HEK293 (cell line): ENCODE data around the gene SPHK1.

ENCODE experiments used
- FEZF1 ChIP-seq: fragments of 450-650 bp; formaldehyde crosslinking; IDR thresholded peaks from 2 replicates; pipeline ENCODE4 v1.5.1; 2016; ENCODE audit warnings: missing biosample characterization, missing genetic modification characterization
- GLIS2 ChIP-seq: fragments of 450-650 bp; formaldehyde crosslinking; IDR thresholded peaks from 2 replicates; pipeline ENCODE4 v1.5.1; 2016; ENCODE audit warnings: missing biosample characterization, missing genetic modification characterization
- SCRT2 ChIP-seq: fragments of 450-650 bp; formaldehyde crosslinking; IDR thresholded peaks from 2 replicates; pipeline ENCODE4 v1.5.1; 2016; ENCODE audit warnings: missing biosample characterization, missing genetic modification characterization
- ZBTB6 ChIP-seq: fragments of 450-650 bp; formaldehyde crosslinking; IDR thresholded peaks from 2 replicates; pipeline ENCODE4 v1.5.1; 2017; ENCODE audit warnings: missing biosample characterization, missing genetic modification characterization
- ZFP37 ChIP-seq: fragments of 450-650 bp; formaldehyde crosslinking; IDR thresholded peaks from 2 replicates; pipeline ENCODE4 v1.5.1; 2016; ENCODE audit warnings: missing biosample characterization, missing genetic modification characterization
- ZNF155 ChIP-seq: fragments of 450-650 bp; formaldehyde crosslinking; IDR thresholded peaks from 2 replicates; pipeline ENCODE4 v1.5.1; 2016; ENCODE audit warnings: missing biosample characterization, missing genetic modification characterization
- ZNF18 ChIP-seq: fragments of 450-650 bp; formaldehyde crosslinking; IDR thresholded peaks from 2 replicates; pipeline ENCODE4 v1.5.1; 2016; ENCODE audit warnings: missing biosample characterization, missing genetic modification characterization
- ZNF19 ChIP-seq: fragments of 450-650 bp; formaldehyde crosslinking; IDR thresholded peaks from 2 replicates; pipeline ENCODE4; 2016; ENCODE audit warnings: missing biosample characterization, missing genetic modification characterization, low read depth
- ZNF202 ChIP-seq: fragments of 450-650 bp; formaldehyde crosslinking; IDR thresholded peaks from 2 replicates; pipeline ENCODE4 v1.5.1; 2016; ENCODE audit warnings: missing biosample characterization, missing genetic modification characterization, borderline replicate concordance
- ZNF214 ChIP-seq: fragments of 450-650 bp; formaldehyde crosslinking; IDR thresholded peaks from 2 replicates; pipeline ENCODE4 v1.5.1; 2017; ENCODE audit warnings: missing biosample characterization, mild to moderate bottlenecking, missing genetic modification characterization, borderline replicate concordance
- ZNF239 ChIP-seq: fragments of 450-650 bp; formaldehyde crosslinking; IDR thresholded peaks from 2 replicates; pipeline ENCODE4 v1.5.1; 2016; ENCODE audit warnings: missing biosample characterization, missing genetic modification characterization
- ZNF366 ChIP-seq: fragments of 450-650 bp; formaldehyde crosslinking; conservative IDR thresholded peaks from 2 replicates; pipeline ENCODE4 v1.5.1; 2016; ENCODE audit warnings: missing biosample characterization, missing genetic modification characterization
- ZNF37A ChIP-seq: fragments of 450-650 bp; IDR thresholded peaks from 2 replicates; pipeline ENCODE4 v1.5.1; 2018; ENCODE audit warnings: missing biosample characterization, missing genetic modification characterization
- ZNF394 ChIP-seq: fragments of 450-650 bp; formaldehyde crosslinking; IDR thresholded peaks from 2 replicates; pipeline ENCODE4 v1.5.1; 2016; ENCODE audit warnings: missing biosample characterization, missing genetic modification characterization, mild to moderate bottlenecking, moderate library complexity, borderline replicate concordance
- ZNF423 ChIP-seq: fragments of 450-650 bp; formaldehyde crosslinking; IDR thresholded peaks from 2 replicates; pipeline ENCODE4 v1.5.1; 2016; ENCODE audit warnings: missing biosample characterization, missing genetic modification characterization
- ZNF426 ChIP-seq: fragments of 450-650 bp; formaldehyde crosslinking; IDR thresholded peaks from 2 replicates; pipeline ENCODE4 v1.5.1; 2017; ENCODE audit warnings: missing biosample characterization, missing genetic modification characterization, mild to moderate bottlenecking, inconsistent platforms, moderate library complexity
- ZNF529 ChIP-seq: fragments of 450-650 bp; formaldehyde crosslinking; IDR thresholded peaks from 2 replicates; pipeline ENCODE4 v1.5.1; 2017; ENCODE audit warnings: missing genetic modification characterization, missing biosample characterization; ENCODE audit not compliant: insufficient replicate concordance
- ZNF544 ChIP-seq: fragments of 450-650 bp; formaldehyde crosslinking; IDR thresholded peaks from 2 replicates; pipeline ENCODE4 v1.5.0; 2017; ENCODE audit warnings: missing biosample characterization, missing genetic modification characterization
- ZNF571 ChIP-seq: fragments of 450-650 bp; formaldehyde crosslinking; IDR thresholded peaks from 2 replicates; pipeline ENCODE4 v1.5.0; 2017; ENCODE audit warnings: missing biosample characterization, missing genetic modification characterization
- ZNF610 ChIP-seq: fragments of 450-650 bp; formaldehyde crosslinking; IDR thresholded peaks from 2 replicates; pipeline ENCODE4 v1.5.1; 2016; ENCODE audit warnings: missing biosample characterization, missing genetic modification characterization, borderline replicate concordance
- ZNF629 ChIP-seq: fragments of 450-650 bp; formaldehyde crosslinking; IDR thresholded peaks from 2 replicates; pipeline ENCODE4 v1.5.1; 2017; ENCODE audit warnings: missing biosample characterization, missing genetic modification characterization
- ZNF76 ChIP-seq: fragments of 450-650 bp; formaldehyde crosslinking; IDR thresholded peaks from 2 replicates; pipeline ENCODE4; 2016; ENCODE audit warnings: low read depth, missing biosample characterization, missing genetic modification characterization, borderline replicate concordance
- ZXDB ChIP-seq: fragments of 450-650 bp; formaldehyde crosslinking; IDR thresholded peaks from 2 replicates; pipeline ENCODE4 v1.5.1; 2016; ENCODE audit warnings: missing biosample characterization, missing genetic modification characterization
- TF ChIP-seq, protein P1 (sequence below): fragments of 450-650 bp; formaldehyde crosslinking; IDR thresholded peaks from 2 replicates; pipeline ENCODE4 v1.5.1; 2016; ENCODE audit warnings: missing biosample characterization, missing genetic modification characterization, borderline replicate concordance

Gene SPHK1

DNA sequence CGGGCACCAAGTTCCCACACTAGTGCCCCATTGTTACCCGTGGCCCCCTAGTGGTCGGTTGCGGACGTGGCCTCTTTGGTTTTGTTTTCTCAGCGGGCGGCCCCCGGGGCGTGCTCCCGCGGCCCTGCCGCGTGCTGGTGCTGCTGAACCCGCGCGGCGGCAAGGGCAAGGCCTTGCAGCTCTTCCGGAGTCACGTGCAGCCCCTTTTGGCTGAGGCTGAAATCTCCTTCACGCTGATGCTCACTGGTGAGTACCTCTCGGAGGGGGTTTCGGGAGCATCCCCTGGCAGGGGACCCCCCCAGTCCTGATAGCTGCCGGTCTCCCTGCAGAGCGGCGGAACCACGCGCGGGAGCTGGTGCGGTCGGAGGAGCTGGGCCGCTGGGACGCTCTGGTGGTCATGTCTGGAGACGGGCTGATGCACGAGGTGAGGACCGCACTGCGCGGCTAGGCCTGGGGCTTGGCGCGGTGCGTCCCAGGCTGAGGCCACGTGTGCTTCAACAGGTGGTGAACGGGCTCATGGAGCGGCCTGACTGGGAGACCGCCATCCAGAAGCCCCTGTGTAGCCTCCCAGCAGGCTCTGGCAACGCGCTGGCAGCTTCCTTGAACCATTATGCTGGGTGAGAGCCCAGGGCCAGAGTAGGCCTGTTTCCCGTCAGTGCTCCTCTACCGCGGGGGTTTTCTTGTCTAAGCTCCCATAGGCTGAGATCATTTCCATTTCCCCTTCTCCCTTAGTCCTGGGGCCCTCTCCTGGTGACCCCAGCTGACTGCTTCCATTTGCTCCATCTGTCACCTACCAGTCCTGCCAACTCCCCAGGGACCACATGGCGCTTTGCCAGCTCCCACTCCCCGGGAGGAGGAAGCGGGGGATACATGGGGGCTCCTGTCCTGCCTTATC, 1.7 kb downstream of the SPHK1 start (continued):
- TF ChIP-seq ZNF76 (tag by site-specific recombination) (no peak; the same call in 1 of the 2 replicates), ZXDB (tag by site-specific recombination) (no peak; the same call in 1 of the 2 replicates), ZNF155 (tag by site-specific recombination) (no peak), ZNF202 (no peak), ZNF394 (peak; percentile 15; the same call in 1 of the 2 replicates), ZNF366 (tag by site-specific recombination) (no peak), ZNF214 (tag by site-specific recombination) (no peak), ZNF19 (tag by site-specific recombination) (no peak), GLIS2 (tag by site-specific recombination) (peak; percentile 79), ZNF18 (tag by site-specific recombination) (no peak), ZNF544 (tag by site-specific recombination) (no peak), ZNF239 (tag by site-specific recombination) (no peak), ZNF571 (tag by site-specific recombination) (no peak), ZFP37 (tag by site-specific recombination) (peak; percentile 85), FEZF1 (tag by site-specific recombination) (no peak), ZBTB6 (tag by site-specific recombination) (no peak), ZNF37A (tag by site-specific recombination) (no peak), ZNF423 (peak; percentile 50), ZNF529 (tag by site-specific recombination) (no peak), ZNF610 (tag by site-specific recombination) (peak; percentile 67), SCRT2 (tag by site-specific recombination) (peak; percentile 98), ZNF426 (no peak), ZNF629 (peak; percentile 63)
- TF ChIP-seq, protein P1, sequence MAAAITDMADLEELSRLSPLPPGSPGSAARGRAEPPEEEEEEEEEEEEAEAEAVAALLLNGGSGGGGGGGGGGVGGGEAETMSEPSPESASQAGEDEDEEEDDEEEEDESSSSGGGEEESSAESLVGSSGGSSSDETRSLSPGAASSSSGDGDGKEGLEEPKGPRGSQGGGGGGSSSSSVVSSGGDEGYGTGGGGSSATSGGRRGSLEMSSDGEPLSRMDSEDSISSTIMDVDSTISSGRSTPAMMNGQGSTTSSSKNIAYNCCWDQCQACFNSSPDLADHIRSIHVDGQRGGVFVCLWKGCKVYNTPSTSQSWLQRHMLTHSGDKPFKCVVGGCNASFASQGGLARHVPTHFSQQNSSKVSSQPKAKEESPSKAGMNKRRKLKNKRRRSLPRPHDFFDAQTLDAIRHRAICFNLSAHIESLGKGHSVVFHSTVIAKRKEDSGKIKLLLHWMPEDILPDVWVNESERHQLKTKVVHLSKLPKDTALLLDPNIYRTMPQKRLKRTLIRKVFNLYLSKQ (tag by site-specific recombination), result no peak
- TF ChIP-seq, all 188 proteins: peak for 48
